Colonic mucosa (tissue), 4 donors: ENCODE results near the gene MGME1. TPM values are rescaled to one million over a fixed set of nuclear protein-coding genes. Genes with fewer than 3 reads are reported as not detected.

Source experiments
- DNase-seq: peaks from one replicate; pipeline ENCODE4 v3.0.0-alpha.2; 2020
- H3K27ac ChIP-seq: fragments of 200-600 bp; one replicate; pipeline ENCODE4 v1.8.0; 2021
- H3K27me3 ChIP-seq: fragments of 200-600 bp; one replicate; pipeline ENCODE4 v1.8.0; 2021
- H3K36me3 ChIP-seq: fragments of 200-600 bp; one replicate; pipeline ENCODE4 v1.8.0; 2021
- H3K4me1 ChIP-seq: fragments of 200-600 bp; one replicate; pipeline ENCODE4 v1.8.0; 2021; ENCODE audit warnings: mild to moderate bottlenecking
- H3K4me3 ChIP-seq: fragments of 200-600 bp; one replicate; pipeline ENCODE4 v1.8.0; 2021
- H3K9ac ChIP-seq, 2 donors: one replicate each; pipeline ENCODE4 v1.7.0; 2013; ENCODE audit warnings: control low read depth in 2 of 2, low read depth in 2 of 2, low read length in 2 of 2
- H3K9me3 ChIP-seq: fragments of 200-600 bp; one replicate; pipeline ENCODE4 v1.8.0; 2021
- CTCF ChIP-seq: fragments of 200-600 bp; IDR thresholded peaks from one replicate; pipeline ENCODE4 v1.8.0; 2022; ENCODE audit warnings: antibody characterized with exemption, mild to moderate bottlenecking
- intact Hi-C: fragments of 100-400 bp; cut with DNase I; formaldehyde crosslinking; loops from one replicate; pipeline ENCODE4 v1.14.1; 2022
- total RNA-seq, 2 donors: library from RNA; stranded (reverse); fragmentation: NEBNext Ultra II Directional in 1 of 2; extraction: Animal tissue kit (Norgen Biotek cat#: 25700) in 1 of 2; gene quantifications; one replicate each; pipeline ENCODE4 v1.2.1, GENCODE V29; 2021
- donor health status: healthy.
- donor health status: DM: no; HTN: no; CAD: no.
- donor health status: DM: no; HTN: no; CAD: no.

Gene MGME1
- total RNA-seq, 2 donors from 2014 or later, result 20.5 to 21.1 TPM

GRCh38 chr20:17941087-17941825 is 27.6 kb upstream of the MGME1 start:
- TF ChIP-seq CTCF, result no peak
- H3K9me3 ChIP-seq, result no peaks in the 10 kb centered on the region
- no peak overlapping the region for H3K4me3 ChIP-seq
- no peak overlapping the region for H3K9ac ChIP-seq
- intact Hi-C loops, result no loop called here
- H3K36me3 ChIP-seq, result peaks cover 15% of the 10 kb centered on the region
- DNase-seq, result peak; percentile 19
- H3K27me3 ChIP-seq, result no peaks in the 10 kb centered on the region
- H3K27ac ChIP-seq, result no peak overlapping the region
- H3K4me1 ChIP-seq, result no peaks in the 10 kb centered on the region

- Histone ChIP-seq H3K36me3 (peaks cover 15% of the 10 kb centered on the region), H3K9me3 (no peaks in the 10 kb centered on the region), H3K9ac (no peak overlapping the region), H3K4me1 (no peaks in the 10 kb centered on the region), H3K27me3 (no peaks in the 10 kb centered on the region), H3K4me3 (no peak overlapping the region), H3K27ac (no peak overlapping the region)
- DNase-seq, result no peak
- TF ChIP-seq CTCF, result no peak
- intact Hi-C loops, result no loop called here
Observed at GRCh38 chr20:17941826-17942196, 27.0 kb upstream of the MGME1 start.

GRCh38 chr20:17943343-17943742 is 25.5 kb upstream of the MGME1 start:
- Histone ChIP-seq H3K9ac (no peak overlapping the region), H3K9me3 (no peaks in the 10 kb centered on the region), H3K4me3 (no peak overlapping the region), H3K36me3 (peaks cover 17% of the 10 kb centered on the region), H3K4me1 (no peaks in the 10 kb centered on the region), H3K27ac (no peak overlapping the region), H3K27me3 (no peaks in the 10 kb centered on the region)
- no peak for TF ChIP-seq CTCF
- no peak for DNase-seq
- intact Hi-C loops, result no loop called here

- H3K4me1 ChIP-seq, result no peaks in the 10 kb centered on the region
- no peak for DNase-seq
- peaks cover 21% of the 10 kb centered on the region for H3K36me3 ChIP-seq
- TF ChIP-seq CTCF, result no peak
- intact Hi-C loops, result no loop called here
- no peaks in the 10 kb centered on the region for H3K9me3 ChIP-seq
- H3K27ac ChIP-seq, result no peak overlapping the region
- no peaks in the 10 kb centered on the region for H3K27me3 ChIP-seq
- H3K4me3 ChIP-seq, result no peak overlapping the region
- no peak overlapping the region for H3K9ac ChIP-seq
Observed at GRCh38 chr20:17944854-17945474, 23.9 kb upstream of the MGME1 start.

GRCh38 chr20:17946040-17946439 is 22.8 kb upstream of the MGME1 start:
- no peak for TF ChIP-seq CTCF
- H3K4me1 ChIP-seq, result no peaks in the 10 kb centered on the region
- no peak overlapping the region for H3K9ac ChIP-seq
- intact Hi-C loops, result no loop called here
- H3K27ac ChIP-seq, result no peak overlapping the region
- H3K36me3 ChIP-seq, result peaks cover 28% of the 10 kb centered on the region
- H3K4me3 ChIP-seq, result no peak overlapping the region
- DNase-seq, result no peak
- no peaks in the 10 kb centered on the region for H3K9me3 ChIP-seq
- no peaks in the 10 kb centered on the region for H3K27me3 ChIP-seq
